PC-9 (cell line): ENCODE measurements around the gene RNF149. TPM values are rescaled to one million over a fixed set of nuclear protein-coding genes. Genes with fewer than 3 reads are reported as not detected.

ENCODE experiments used
- BruUV-seq: library from RNA; stranded (reverse); fragments of 400-500 nt; replicated peaks from 2 replicates; lab custom pipeline; 2021; lab: Mats Ljungman, UMichigan
- CTCF ChIA-PET: fragments of 300-600 bp; sonication (Branson Sonifier 250); formaldehyde crosslinking; loops from one replicate; lab custom pipeline; 2022; ENCODE audit warnings: antibody characterized with exemption; lab: Charles Lee
- POLR2A ChIA-PET: fragments of 300-600 bp; sonication (Branson Sonifier 250); formaldehyde crosslinking; loops from one replicate; lab custom pipeline; 2022; ENCODE audit warnings: antibody characterized with exemption; ENCODE audit not compliant: unreplicated experiment; lab: Charles Lee
- DNase-seq, 2 experiments: peaks; one replicate each; pipeline versions ENCODE4 v3.0.0 to v3.0.0-alpha.2; 2015 to 2022; ENCODE audit warnings: mixed read lengths in 1 of 2
- H2AFZ ChIP-seq: fragments of 200-600 bp; sonication (generic); 2 replicates; pipeline ENCODE4 v1.8.1; 2017; ENCODE audit warnings: antibody characterized with exemption
- H3F3A ChIP-seq: fragments of 200-600 bp; sonication (generic); 2 replicates; pipeline ENCODE4 v1.8.1; 2017; ENCODE audit warnings: antibody characterized with exemption, mild to moderate bottlenecking, low read depth; ENCODE audit not compliant: insufficient read depth
- H3K27ac ChIP-seq: fragments of 200-600 bp; sonication (generic); 2 replicates; pipeline ENCODE4 v1.6.1; 2016; ENCODE audit warnings: mixed run types
- H3K27me3 ChIP-seq: fragments of 200-600 bp; sonication (generic); 2 replicates; pipeline ENCODE4 v1.6.1; 2016; ENCODE audit warnings: low read depth, mixed run types; ENCODE audit not compliant: insufficient read depth
- H3K36me3 ChIP-seq: fragments of 200-600 bp; sonication (generic); 2 replicates; pipeline ENCODE4 v1.6.1; 2016; ENCODE audit warnings: low read depth, mixed run types
- H3K4me1 ChIP-seq: fragments of 200-600 bp; sonication (generic); replicated peaks from 2 replicates; pipeline ENCODE4 v1.6.1; 2016; ENCODE audit warnings: mixed run types; ENCODE audit not compliant: insufficient read depth
- H3K4me2 ChIP-seq: fragments of 200-600 bp; sonication (generic); 2 replicates; pipeline ENCODE4 v1.6.1; 2017; ENCODE audit warnings: mixed run types
- H3K4me3 ChIP-seq: fragments of 200-600 bp; sonication (generic); 2 replicates; pipeline ENCODE4 v1.6.1; 2016; ENCODE audit warnings: mixed run types
- H3K79me2 ChIP-seq: fragments of 200-600 bp; sonication (generic); 2 replicates; pipeline ENCODE4 v1.6.1; 2017; ENCODE audit warnings: low read depth, mixed run types
- H3K9me2 ChIP-seq: fragments of 200-600 bp; sonication (generic); 2 replicates; pipeline ENCODE4 v1.8.1; 2017; ENCODE audit warnings: mild to moderate bottlenecking; ENCODE audit not compliant: insufficient read depth
- H3K9me3 ChIP-seq: fragments of 200-600 bp; sonication (generic); 2 replicates; pipeline ENCODE4 v1.8.1; 2016; ENCODE audit warnings: low read depth; ENCODE audit not compliant: insufficient read depth
- H4K20me1 ChIP-seq: fragments of 200-600 bp; sonication (generic); 2 replicates; pipeline ENCODE4 v1.8.1; 2017; ENCODE audit not compliant: insufficient read depth
- CTCF ChIP-seq: fragments of 200-600 bp; sonication (generic); conservative IDR thresholded peaks from 2 replicates; pipeline ENCODE4 v1.6.1; 2017; ENCODE audit warnings: mixed run types, antibody characterized with exemption, mild to moderate bottlenecking, moderate library complexity
- EZH2 ChIP-seq: fragments of 200-600 bp; sonication (generic); IDR thresholded peaks from 2 replicates; pipeline ENCODE4 v1.8.0; 2017; ENCODE audit warnings: antibody characterized with exemption, low read depth
- intact Hi-C: fragments of 100-400 bp; cut with micrococcal nuclease; formaldehyde crosslinking; loops from one replicate; pipeline ENCODE4 v1.10.0; 2022; ENCODE audit not compliant: unreplicated experiment
- microRNA-seq: library from miRNA; unstranded; fragments of <30 nt; microRNA quantifications from one replicate; pipeline ENCODE4 v1.2.0, GENCODE V29; 2021; ENCODE audit warnings: borderline number of aligned reads, borderline replicate concordance
- total RNA-seq: library from RNA; stranded (reverse); gene quantifications from 2 replicates; pipeline ENCODE4 v1.2.3, GENCODE V29; 2021

RNF149 gene
- total RNA-seq, 1 experiment from 2014 or later = 58.6 TPM

DNA sequence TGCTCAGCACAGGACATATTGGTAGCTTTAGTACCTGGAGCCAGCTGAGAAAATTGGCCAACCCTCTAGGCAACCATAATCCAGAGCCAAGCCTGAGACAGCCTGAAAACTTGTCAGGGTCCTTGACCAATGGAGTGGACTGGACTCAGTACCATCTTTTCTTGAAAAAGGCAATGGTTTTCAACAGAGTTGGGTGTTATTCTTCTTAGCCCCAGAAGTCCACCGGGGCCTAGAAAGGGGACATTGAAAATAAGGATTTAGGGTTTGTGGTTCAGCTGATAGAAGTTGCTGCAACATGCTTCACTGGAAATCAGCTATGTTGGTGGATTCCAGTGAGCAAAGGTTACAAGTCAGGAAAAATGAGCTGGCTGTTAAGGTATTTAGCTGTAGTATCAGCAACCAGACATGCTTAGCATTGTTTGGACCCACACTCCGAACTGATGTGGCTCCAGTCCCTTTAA is 77.9 kb downstream of the RNF149 start:
- TF ChIP-seq EZH2 (no peak), CTCF (no peak)
- no peaks in the 10 kb centered on the region for H3K9me2 ChIP-seq
- CTCF ChIA-PET = no interaction called here
- no peaks in the 10 kb centered on the region for H3K79me2 ChIP-seq
- 0 out of 2 replicates have a peak, but pooled peaks cover 6% of the 10 kb centered on the region for H3K4me1 ChIP-seq
- no peak overlapping the region for H2AFZ ChIP-seq
- no peak overlapping the region for H3K4me2 ChIP-seq
- no peak for DNase-seq
- H4K20me1 ChIP-seq = no peaks in the 10 kb centered on the region
- H3K36me3 ChIP-seq = no peaks in the 10 kb centered on the region; the same call in 1 of the 2 replicates
- H3K4me3 ChIP-seq = no peak overlapping the region
- intact Hi-C loops = no loop called here
- no peaks in the 10 kb centered on the region for H3K9me3 ChIP-seq
- H3K27ac ChIP-seq = no peak overlapping the region
- BruUV-seq = no TSS peak
- no peaks in the 10 kb centered on the region for H3F3A ChIP-seq
- H3K27me3 ChIP-seq = no peaks in the 10 kb centered on the region
- POLR2A ChIA-PET = no interaction called here

Small RNA genes within 50 kb of the gene (microRNA-seq; reads per million reads assigned to microRNA genes)
- not detected for gene MIR5696

Other genes starting within 250 kb of the RNF149 start
- gene TBC1D8, start 157.3 kb downstream of the RNF149 start, total RNA-seq = 25.2 and 25.3 TPM in 2 replicates
- gene CNOT11, start 55.8 kb downstream of the RNF149 start, total RNA-seq = 39.0 and 60.6 TPM in 2 replicates
- gene CREG2, start 78.8 kb upstream of the RNF149 start, total RNA-seq = 9.0 and 12.3 TPM in 2 replicates
- gene RFX8, start 166.4 kb upstream of the RNF149 start, total RNA-seq = not detected in 2 replicates